HuH-7.5 (cell line): Measurements from ENCODE around the gene SPOCK3.

Experiments used
- DNase-seq: peaks from one replicate; pipeline ENCODE4 v3.0.0; 2011; ENCODE audit warnings: low spot score

The SPOCK3 gene

GRCh38 chr4:167176723-167177367 lies 57.4 kb downstream of the SPOCK3 start:
- no peak for DNase-seq

GRCh38 chr4:167171928-167172327 lies 62.4 kb downstream of the SPOCK3 start:
- DNase-seq: no peak

- DNase-seq: no peak
Observed at GRCh38 chr4:167168611-167169010, 65.7 kb downstream of the SPOCK3 start.

GRCh38 chr4:167150587-167150986 lies 83.7 kb downstream of the SPOCK3 start:
- no peak for DNase-seq

- no peak for DNase-seq
Observed at GRCh38 chr4:167144605-167145004, 89.7 kb downstream of the SPOCK3 start.

GRCh38 chr4:167143018-167143417 lies 91.3 kb downstream of the SPOCK3 start:
- DNase-seq: no peak

- no peak for DNase-seq
Observed at GRCh38 chr4:167136270-167136669, 98.0 kb downstream of the SPOCK3 start.

- no peak for DNase-seq
Observed at GRCh38 chr4:167129146-167129545, 105.1 kb downstream of the SPOCK3 start.

- DNase-seq: no peak
Observed at GRCh38 chr4:167119392-167119791, 114.9 kb downstream of the SPOCK3 start.

GRCh38 chr4:167117273-167117672 lies 117.0 kb downstream of the SPOCK3 start:
- no peak for DNase-seq

GRCh38 chr4:167114416-167114971 lies 119.8 kb downstream of the SPOCK3 start:
- no peak for DNase-seq

- DNase-seq: no peak
Observed at GRCh38 chr4:167111622-167112021, 122.7 kb downstream of the SPOCK3 start.

GRCh38 chr4:167111092-167111491 lies 123.2 kb downstream of the SPOCK3 start:
- no peak for DNase-seq

- DNase-seq: no peak
Observed at GRCh38 chr4:167109859-167110258, 124.4 kb downstream of the SPOCK3 start.

- DNase-seq: no peak
Observed at GRCh38 chr4:167105857-167106256, 128.4 kb downstream of the SPOCK3 start.

GRCh38 chr4:167102475-167102874 lies 131.8 kb downstream of the SPOCK3 start:
- DNase-seq: no peak

GRCh38 chr4:167101035-167101434 lies 133.3 kb downstream of the SPOCK3 start:
- no peak for DNase-seq

GRCh38 chr4:167100120-167100519 lies 134.2 kb downstream of the SPOCK3 start:
- no peak for DNase-seq

- DNase-seq: no peak
Observed at GRCh38 chr4:167088115-167088514, 146.2 kb downstream of the SPOCK3 start.

- DNase-seq: no peak
Observed at GRCh38 chr4:167084321-167084720, 150.0 kb downstream of the SPOCK3 start.

GRCh38 chr4:167079762-167080161 lies 154.5 kb downstream of the SPOCK3 start:
- no peak for DNase-seq

- DNase-seq: no peak
Observed at GRCh38 chr4:167052631-167053091, 181.6 kb downstream of the SPOCK3 start.

- no peak for DNase-seq
Observed at GRCh38 chr4:167049257-167049656, 185.0 kb downstream of the SPOCK3 start.

GRCh38 chr4:167041524-167041923 lies 192.8 kb downstream of the SPOCK3 start:
- no peak for DNase-seq
